Psoas muscle (tissue), 8 donors: ENCODE data around the gene OTUD4. TPM values are rescaled to one million over a fixed set of nuclear protein-coding genes. Genes with fewer than 3 reads are reported as not detected.
"Not testable (repeated sequence)": the region's sequence is repeated elsewhere in the genome, so short reads cannot be mapped to it uniquely, and the experiment has no call there.

ENCODE experiments used
- ATAC-seq, 4 donors: fragments of 200-7000 bp; cut with Tn5 transposase; one replicate each; pipeline ENCODE4 v1.9.1; 2020; ENCODE audit warnings: moderate library complexity in 3 of 4, mild to moderate bottlenecking in 2 of 4
- DNase-seq, 2 donors: peaks; one replicate each; pipeline ENCODE4 v3.0.0-alpha.2; 2020
- H3K27ac ChIP-seq: fragments of 200-600 bp; one replicate; pipeline ENCODE4 v1.8.0; 2022
- H3K27me3 ChIP-seq, 3 donors: fragments of 200-600 bp in 1 of 3; one replicate each; pipeline versions ENCODE4 v1.6.1 to v1.8.0; 2013 to 2022; ENCODE audit warnings: low read length in 2 of 3, mild to moderate bottlenecking in 2 of 3, moderate library complexity in 1 of 3; ENCODE audit not compliant: insufficient read depth in 3 of 3
- H3K36me3 ChIP-seq, 2 donors: fragments of 200-600 bp in 1 of 2; one replicate each; pipeline versions ENCODE4 v1.6.1 to v1.8.0; 2013 to 2022; ENCODE audit warnings: low read depth in 1 of 2, mild to moderate bottlenecking in 1 of 2, moderate library complexity in 1 of 2; ENCODE audit not compliant: insufficient read depth in 1 of 2
- H3K4me1 ChIP-seq: fragments of 200-600 bp; one replicate; pipeline ENCODE4 v1.8.0; 2022
- H3K4me3 ChIP-seq: fragments of 200-600 bp; one replicate; pipeline ENCODE4 v1.8.0; 2022; ENCODE audit warnings: mild to moderate bottlenecking
- H3K9me3 ChIP-seq: fragments of 200-600 bp; one replicate; pipeline ENCODE4 v1.8.0; 2022
- WGBS, 3 donors: extraction: QIAGEN DNeasy Blood & Tissue Kit; methylation state at CpG; one replicate each; pipeline versions ENCODE4 v1.1.6 to v1.1.7; 2013; 5-methylcytosine and 5-hydroxymethylcytosine counted together
- intact Hi-C, 2 donors: fragments of 100-400 bp; cut with DNase I; formaldehyde crosslinking; loops; one replicate each; pipeline versions ENCODE4 v1.11.0 to v1.14.2; 2022
- long read RNA-seq, 2 donors: library from polyadenylated mRNA; unstranded; transcript quantifications; one replicate each; pipeline ENCODE4 v2.0.0, GENCODE V29; 2021
- polyA plus RNA-seq, 3 donors: library from polyadenylated mRNA; stranded (reverse); fragments of 200-250 nt; gene quantifications; one replicate each; pipeline ENCODE4 v1.2.3, GENCODE V29; 2013
- total RNA-seq, 4 donors: library from RNA; stranded (reverse); fragmentation: NEBNext Ultra II Directional in 2 of 4; extraction: Animal tissue kit (Norgen Biotek cat#: 25700) in 2 of 4; gene quantifications; one replicate each; pipeline versions ENCODE4 v1.2.1 to v1.2.4, GENCODE V29; 2021 to 2023
- TF ChIP-seq, protein P1 (sequence below): fragments of 200-600 bp; IDR thresholded peaks from one replicate; pipeline ENCODE4 v1.8.0; 2022; ENCODE audit warnings: antibody characterized with exemption
- donor health status: healthy with polysubstance abuse.
- donor health status: DM: no; HTN: no; CAD: no; lungs with moderate emphysema.
- donor health status: Bipolar disorder and iron deficiency.
- donor health status: healthy.
- donor health status: DM: yes; HTN: yes; CAD: no.
- donor health status: DM: no; HTN: no; CAD: no.
- donor health status: DM: no; HTN: no; CAD: no.
- donor health status: DM: yes; HTN: yes; CAD: no.

OTUD4 gene, protein sequence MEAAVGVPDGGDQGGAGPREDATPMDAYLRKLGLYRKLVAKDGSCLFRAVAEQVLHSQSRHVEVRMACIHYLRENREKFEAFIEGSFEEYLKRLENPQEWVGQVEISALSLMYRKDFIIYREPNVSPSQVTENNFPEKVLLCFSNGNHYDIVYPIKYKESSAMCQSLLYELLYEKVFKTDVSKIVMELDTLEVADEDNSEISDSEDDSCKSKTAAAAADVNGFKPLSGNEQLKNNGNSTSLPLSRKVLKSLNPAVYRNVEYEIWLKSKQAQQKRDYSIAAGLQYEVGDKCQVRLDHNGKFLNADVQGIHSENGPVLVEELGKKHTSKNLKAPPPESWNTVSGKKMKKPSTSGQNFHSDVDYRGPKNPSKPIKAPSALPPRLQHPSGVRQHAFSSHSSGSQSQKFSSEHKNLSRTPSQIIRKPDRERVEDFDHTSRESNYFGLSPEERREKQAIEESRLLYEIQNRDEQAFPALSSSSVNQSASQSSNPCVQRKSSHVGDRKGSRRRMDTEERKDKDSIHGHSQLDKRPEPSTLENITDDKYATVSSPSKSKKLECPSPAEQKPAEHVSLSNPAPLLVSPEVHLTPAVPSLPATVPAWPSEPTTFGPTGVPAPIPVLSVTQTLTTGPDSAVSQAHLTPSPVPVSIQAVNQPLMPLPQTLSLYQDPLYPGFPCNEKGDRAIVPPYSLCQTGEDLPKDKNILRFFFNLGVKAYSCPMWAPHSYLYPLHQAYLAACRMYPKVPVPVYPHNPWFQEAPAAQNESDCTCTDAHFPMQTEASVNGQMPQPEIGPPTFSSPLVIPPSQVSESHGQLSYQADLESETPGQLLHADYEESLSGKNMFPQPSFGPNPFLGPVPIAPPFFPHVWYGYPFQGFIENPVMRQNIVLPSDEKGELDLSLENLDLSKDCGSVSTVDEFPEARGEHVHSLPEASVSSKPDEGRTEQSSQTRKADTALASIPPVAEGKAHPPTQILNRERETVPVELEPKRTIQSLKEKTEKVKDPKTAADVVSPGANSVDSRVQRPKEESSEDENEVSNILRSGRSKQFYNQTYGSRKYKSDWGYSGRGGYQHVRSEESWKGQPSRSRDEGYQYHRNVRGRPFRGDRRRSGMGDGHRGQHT
- 10 to 100 TPM; 51.6 to 88.0 (median 56.5) TPM for total RNA-seq
- polyA plus RNA-seq, result 10 to 100 TPM; 20.5 to 62.6 (median 22.7) TPM
- long read RNA-seq, donor 1, full-length matches to known transcripts, result 10 of 22 reads
- long read RNA-seq, donor 1, partial matches to known transcripts, result 1 of 22 reads
- long read RNA-seq, donor 1, other reads (novel, unspliced or antisense), result 11 of 22 reads
- long read RNA-seq, donor 2, full-length matches to known transcripts, result 24 of 52 reads
- long read RNA-seq, donor 2, partial matches to known transcripts, result 16 of 52 reads
- long read RNA-seq, donor 2, other reads (novel, unspliced or antisense), result 12 of 52 reads

DNA sequence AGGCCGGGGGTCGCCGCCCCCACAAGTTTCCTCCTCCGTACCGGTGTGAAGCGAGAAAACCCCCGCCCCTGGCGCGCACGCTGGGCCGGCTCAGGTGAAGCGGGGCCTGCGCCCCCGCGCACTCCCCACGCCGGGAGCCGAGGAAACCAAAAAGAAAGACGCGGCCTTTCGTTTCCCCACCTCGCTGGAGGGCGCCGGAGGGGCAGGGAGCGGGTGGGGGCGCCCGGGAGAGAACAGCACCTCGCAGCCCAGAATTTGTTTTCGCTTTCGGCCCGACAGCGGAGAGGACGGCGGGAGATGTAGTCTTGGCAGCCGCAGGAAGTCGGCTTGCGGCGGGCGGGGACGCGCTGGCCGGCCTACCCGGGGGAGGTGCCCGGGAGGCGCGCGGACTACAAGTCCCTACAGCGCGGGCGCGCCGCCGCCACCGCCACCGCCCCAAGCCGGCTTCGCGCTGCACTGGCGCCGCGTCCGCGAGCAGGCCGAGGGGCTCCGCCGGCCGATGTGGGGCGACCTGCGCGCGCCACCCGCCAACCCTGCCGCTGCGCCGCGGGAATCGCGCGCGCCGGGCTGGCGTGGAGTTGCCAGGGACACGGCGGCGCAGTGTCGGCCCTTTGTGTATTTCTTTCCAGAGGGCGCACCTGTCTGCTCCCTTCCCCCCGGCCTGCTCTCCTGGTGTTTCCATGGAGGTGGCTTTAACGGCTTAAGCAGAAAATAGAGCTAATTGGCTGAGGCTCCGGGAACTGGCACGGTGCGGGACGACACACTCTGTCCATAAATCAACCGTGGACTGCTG, at the start of gene OTUD4:
Gene OTUD4, minus strand, starts transcription at position 292 of the 793 bp plus-strand sequence. CDS start 616 bp downstream, outside the sequence.
- peak; percentile 81 to 90 (median 84) for ATAC-seq

DNA sequence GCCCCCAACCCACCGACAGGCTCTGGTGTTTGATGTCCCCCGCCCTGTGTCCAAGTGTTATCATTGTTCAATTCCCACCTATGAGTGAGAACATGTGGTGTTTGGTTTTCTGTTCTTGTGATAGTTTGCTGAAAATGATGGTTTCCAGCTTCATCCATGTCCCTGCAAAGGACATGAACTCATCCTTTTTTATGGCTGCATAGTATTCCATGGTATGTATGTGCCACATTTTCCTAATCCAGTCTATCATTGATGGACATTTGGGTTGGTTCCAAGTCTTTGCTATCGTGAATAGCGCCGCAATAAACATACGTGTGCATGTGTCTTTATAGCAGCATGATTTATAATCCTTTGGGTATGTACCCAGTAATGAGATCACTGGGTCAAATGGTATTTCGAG, 42.8 kb upstream of the OTUD4 start:
- H3K36me3 ChIP-seq, H3K4me1 ChIP-seq, DNase-seq, H3K27ac ChIP-seq, intact Hi-C loops, H3K27me3 ChIP-seq, ATAC-seq, H3K9me3 ChIP-seq, H3K4me3 ChIP-seq: not testable (repeated sequence)
- WGBS, 3 donors, result 78 to 91% (median 83%) methylated on average over 7 of the region's 7 CpGs

More for the DNA sequence above, at the start of gene OTUD4:
- Histone ChIP-seq H3K4me3 (peak within 1 kb of the TSS; percentile 83), H3K27me3 (no peaks in the 10 kb centered on the region), H3K9me3 (no peaks in the 10 kb centered on the region), H3K27ac (peak within 1 kb of the TSS; percentile 97), H3K4me1 (peaks cover 40% of the 10 kb centered on the region), H3K36me3 (no peaks in the 10 kb centered on the region)
- 0% methylated on average over 64 to 94 of the region's 94 CpGs for WGBS, 3 donors
- peak; percentile 97 to 98 for DNase-seq
- TF ChIP-seq, protein P1, sequence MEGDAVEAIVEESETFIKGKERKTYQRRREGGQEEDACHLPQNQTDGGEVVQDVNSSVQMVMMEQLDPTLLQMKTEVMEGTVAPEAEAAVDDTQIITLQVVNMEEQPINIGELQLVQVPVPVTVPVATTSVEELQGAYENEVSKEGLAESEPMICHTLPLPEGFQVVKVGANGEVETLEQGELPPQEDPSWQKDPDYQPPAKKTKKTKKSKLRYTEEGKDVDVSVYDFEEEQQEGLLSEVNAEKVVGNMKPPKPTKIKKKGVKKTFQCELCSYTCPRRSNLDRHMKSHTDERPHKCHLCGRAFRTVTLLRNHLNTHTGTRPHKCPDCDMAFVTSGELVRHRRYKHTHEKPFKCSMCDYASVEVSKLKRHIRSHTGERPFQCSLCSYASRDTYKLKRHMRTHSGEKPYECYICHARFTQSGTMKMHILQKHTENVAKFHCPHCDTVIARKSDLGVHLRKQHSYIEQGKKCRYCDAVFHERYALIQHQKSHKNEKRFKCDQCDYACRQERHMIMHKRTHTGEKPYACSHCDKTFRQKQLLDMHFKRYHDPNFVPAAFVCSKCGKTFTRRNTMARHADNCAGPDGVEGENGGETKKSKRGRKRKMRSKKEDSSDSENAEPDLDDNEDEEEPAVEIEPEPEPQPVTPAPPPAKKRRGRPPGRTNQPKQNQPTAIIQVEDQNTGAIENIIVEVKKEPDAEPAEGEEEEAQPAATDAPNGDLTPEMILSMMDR, result peak; percentile 8
- intact Hi-C loops, result loop anchor here in 1 of 2 donors (5.0 kb wide), 2 partner anchors 302 to 552 kb away; partner anchors contain the start of gene SMAD1

DNA sequence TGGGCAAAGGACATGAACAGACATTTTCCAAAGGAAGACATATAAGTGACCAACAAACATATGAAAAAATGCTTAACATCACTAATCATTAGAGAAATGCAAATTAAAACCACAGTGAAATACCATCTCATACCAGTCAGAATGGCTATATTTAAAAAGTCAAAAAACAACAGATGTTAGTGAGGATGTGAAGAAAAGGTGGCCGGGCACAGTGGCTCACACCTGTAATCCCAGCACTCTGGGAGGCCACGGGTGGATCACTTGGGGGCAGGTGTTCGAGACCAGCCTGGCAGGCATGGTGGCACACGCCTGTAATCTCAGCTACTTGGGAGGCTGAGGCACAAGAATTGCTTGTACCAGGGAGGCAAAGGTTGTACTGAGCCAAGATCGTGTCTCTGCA, 41.1 kb upstream of the OTUD4 start:
- H3K9me3 ChIP-seq, H3K4me1 ChIP-seq, H3K27ac ChIP-seq, H3K27me3 ChIP-seq, ATAC-seq, H3K4me3 ChIP-seq, H3K36me3 ChIP-seq, DNase-seq, intact Hi-C loops: not testable (repeated sequence)
- WGBS, 3 donors, result 85 to 92% (median 92%) methylated on average over 5 of the region's 5 CpGs

DNA sequence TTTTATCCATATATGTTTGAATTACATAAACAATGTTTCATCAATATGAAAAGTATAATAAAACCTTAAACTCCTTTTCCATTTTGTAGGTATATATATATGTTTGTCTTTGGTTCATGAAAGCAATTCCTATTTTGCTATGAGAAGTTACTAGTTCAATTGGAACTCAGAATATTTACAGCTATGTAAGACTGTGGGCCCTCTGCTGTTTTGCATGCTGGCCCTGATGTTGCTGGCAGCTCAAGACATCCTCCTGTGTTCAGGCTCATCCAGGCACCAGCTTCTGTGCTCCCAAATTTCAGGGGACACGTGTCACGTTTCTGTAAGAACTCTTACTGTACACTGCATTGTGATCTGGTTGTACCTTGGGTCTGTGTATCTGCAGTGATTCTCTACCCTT, 38.7 kb upstream of the OTUD4 start:
- ATAC-seq (no peak), DNase-seq (no peak)
- H3K27ac ChIP-seq, result no peak overlapping the region
- H3K27me3 ChIP-seq, result no peaks in the 10 kb centered on the region
- 56 to 63% (median 62%) methylated on average over 2 of the region's 2 CpGs for WGBS, 3 donors
- no peaks in the 10 kb centered on the region for H3K36me3 ChIP-seq
- no peak overlapping the region for H3K4me3 ChIP-seq
- intact Hi-C loops, result loop anchor here in 1 of 2 donors (5.0 kb wide), 1 partner anchor 398 kb away; the partner anchor contains the start of gene MMAA
- no peaks in the 10 kb centered on the region for H3K9me3 ChIP-seq
- peaks cover 7% of the 10 kb centered on the region for H3K4me1 ChIP-seq
- TF ChIP-seq, protein P1, result no peak
